T-cell (primary cell): ENCODE results near the gene TMEM98. TPM values are rescaled to one million over a fixed set of nuclear protein-coding genes. Genes with fewer than 3 reads are reported as not detected.

Source experiments
- ATAC-seq, 4 experiments: fragments of 200-7000 bp in 3 of 4; fragments of 150-1000 bp in 1 of 4; cut with Tn5 transposase; replicated peaks in 1 of 4; 1 replicate in 3 of 4; 2 replicates in 1 of 4; pipeline ENCODE4 v1.10.0; 2021; ENCODE audit warnings: moderate library complexity in 3 of 4, mild to moderate bottlenecking in 2 of 4, moderate number of reproducible peaks in 1 of 4
- CTCF ChIA-PET, 2 donors: fragments of 300-600 bp; sonication (Branson Sonifier 250); formaldehyde crosslinking; loops; one replicate each; lab custom pipeline; 2022; ENCODE audit warnings: antibody characterized with exemption in 2 of 2; lab: Charles Lee
- POLR2A ChIA-PET, 2 donors: fragments of 300-600 bp; sonication (Branson Sonifier 250); formaldehyde crosslinking; loops; one replicate each; lab custom pipeline; 2022; ENCODE audit warnings: antibody characterized with exemption in 2 of 2; lab: Charles Lee
- DNase-seq, 35 experiments: peaks; one replicate each; pipeline versions ENCODE4 v3.0.0 to v3.0.0-alpha.2; 2013 to 2023
- H3K27ac ChIP-seq: one replicate; pipeline ENCODE4 v1.5.1; 2013; ENCODE audit warnings: low read length
- H3K27me3 ChIP-seq, 2 experiments: replicated peaks in 1 of 2; 1 replicate in 1 of 2; 2 replicates in 1 of 2; pipeline versions ENCODE4 v1.6.1 to v1.7.0; 2013; ENCODE audit warnings: low read length in 1 of 2, mixed read lengths in 1 of 2; ENCODE audit not compliant: control insufficient read depth in 2 of 2, insufficient read depth in 2 of 2; ENCODE audit errors: extremely low read depth in 1 of 2
- H3K36me3 ChIP-seq, 2 donors: 1 replicate in 1 of 2; 2 replicates in 1 of 2; pipeline versions ENCODE4 v1.6.1 to v1.7.0; 2013; ENCODE audit warnings: low read length in 1 of 2; ENCODE audit not compliant: control insufficient read depth in 2 of 2, insufficient read depth in 1 of 2; ENCODE audit errors: extremely low read depth in 1 of 2
- H3K4me1 ChIP-seq, 2 experiments: 1 replicate in 1 of 2; 2 replicates in 1 of 2; pipeline versions ENCODE4 v1.6.1 to v1.7.0; 2013; ENCODE audit warnings: low read length in 2 of 2, mixed read lengths in 1 of 2; ENCODE audit not compliant: insufficient read depth in 2 of 2, control insufficient read depth in 1 of 2; ENCODE audit errors: extremely low read depth in 1 of 2
- H3K4me3 ChIP-seq, 2 donors: 1 replicate in 1 of 2; 2 replicates in 1 of 2; pipeline versions ENCODE4 v1.5.1 to v1.7.0; 2013; ENCODE audit warnings: mild to moderate bottlenecking in 2 of 2, low read length in 1 of 2, moderate library complexity in 1 of 2; ENCODE audit not compliant: control insufficient read depth in 1 of 2; ENCODE audit errors: extremely low read depth in 1 of 2
- H3K9me3 ChIP-seq: 2 replicates; pipeline ENCODE4 v1.7.0; 2013
- H3K27ac Mint-ChIP-seq, 2 donors: one replicate each; pipeline ENCODE4 v1.8.0; 2020 to 2021; ENCODE audit warnings: mild to moderate bottlenecking in 2 of 2, mixed read lengths in 2 of 2
- H3K27me3 Mint-ChIP-seq, 2 donors: one replicate each; pipeline ENCODE4 v1.8.0; 2021 to 2022; ENCODE audit warnings: mixed read lengths in 2 of 2
- H3K36me3 Mint-ChIP-seq: one replicate; pipeline ENCODE4 v1.8.0; 2021; ENCODE audit warnings: mixed read lengths
- H3K4me1 Mint-ChIP-seq, 3 donors: one replicate each; pipeline ENCODE4 v1.8.0; 2020 to 2022; ENCODE audit warnings: mixed read lengths in 3 of 3, mild to moderate bottlenecking in 1 of 3
- H3K4me3 Mint-ChIP-seq, 3 donors: one replicate each; pipeline ENCODE4 v1.8.0; 2020 to 2022; ENCODE audit warnings: mild to moderate bottlenecking in 3 of 3, mixed read lengths in 3 of 3, moderate library complexity in 3 of 3
- H3K9me3 Mint-ChIP-seq, 3 donors: one replicate each; pipeline ENCODE4 v1.8.0; 2020 to 2022; ENCODE audit warnings: mixed read lengths in 3 of 3
- WGBS: methylation state at CpG from one replicate; pipeline ENCODE4 v1.1.5; 2013; ENCODE audit warnings: missing lambda C conversion rate; ENCODE audit not compliant: insufficient coverage; 5-methylcytosine and 5-hydroxymethylcytosine counted together
- total RNA-seq, 35 experiments: library from RNA in 6 of 35; stranded (reverse) in 6 of 35; fragments of 120-200 nt in 1 of 35; gene quantifications; one replicate each; pipeline versions ENCODE4 v1.2.1 to v1.2.4 and lab custom pipeline; 2013 to 2026

TMEM98 gene
- total RNA-seq, 5 donors from 2014 or later (not counting 1 experiment from before 2014, with no cell fraction given) = 0.26 to 0.41 (median 0.36) TPM; not detected in 2

DNA sequence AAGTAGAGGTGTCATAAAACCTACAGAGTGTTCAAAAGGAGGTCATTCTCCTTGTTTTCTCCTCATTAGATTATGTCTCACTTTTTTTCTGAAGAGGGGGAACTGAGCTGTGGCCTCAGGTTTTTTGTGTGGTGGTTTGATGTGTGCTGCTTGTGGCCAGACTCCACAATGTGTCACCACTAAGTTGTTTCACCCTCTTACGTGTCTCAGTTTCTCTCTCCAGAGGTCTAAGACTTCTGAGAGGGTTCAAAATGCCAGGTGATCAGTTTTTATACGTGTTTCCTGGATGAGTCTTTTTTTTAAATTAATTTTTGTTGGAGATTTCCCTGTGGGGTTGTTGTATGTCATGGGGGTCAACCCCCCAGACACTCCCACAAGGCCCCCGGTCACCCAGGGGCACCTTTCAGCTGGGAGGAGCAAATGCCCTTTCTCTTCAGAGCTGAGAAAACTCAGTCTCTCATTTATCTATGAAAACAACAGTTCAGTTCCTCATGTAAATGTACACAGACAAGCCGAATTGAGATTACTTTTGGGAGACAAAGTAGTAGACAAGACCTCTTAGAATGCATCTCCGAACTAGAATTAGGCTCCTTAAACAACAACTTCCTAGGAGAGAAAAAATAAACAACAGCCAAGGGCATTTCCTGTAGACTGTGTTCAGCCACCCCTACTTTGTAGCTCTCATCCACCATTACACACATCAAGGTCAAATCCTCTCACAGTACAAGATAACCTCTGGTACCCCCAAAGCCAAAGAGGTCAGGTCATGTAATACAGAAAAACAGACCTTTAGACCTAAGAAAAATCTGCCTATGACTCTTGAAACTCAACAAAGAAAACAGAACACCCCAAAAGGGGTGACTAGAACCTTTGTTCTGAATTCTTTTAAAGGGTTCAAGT lies 23.9 kb upstream of the TMEM98 start:
- Mint-ChIP-seq H3K36me3 (no peaks in the 10 kb centered on the region), H3K4me3 (no peak overlapping the region), H3K27me3 (peaks cover 13% of the 10 kb centered on the region in 2 donors), H3K4me1 (peaks cover 0 to 8% (median 5%) of the 10 kb centered on the region in 3 donors), H3K27ac (peak overlapping the region in 1 of 2 donors; percentile 43), H3K9me3 (no peaks in the 10 kb centered on the region)
- H3K4me1 ChIP-seq = no peaks in the 10 kb centered on the region
- H3K9me3 ChIP-seq = no peaks in the 10 kb centered on the region
- no peak for DNase-seq
- no peaks in the 10 kb centered on the region for H3K36me3 ChIP-seq
- no peak overlapping the region for H3K4me3 ChIP-seq
- peak in 1 of 4 experiments; percentile 37 for ATAC-seq
- 100% methylated on average over 1 of the region's 5 CpGs for WGBS
- CTCF ChIA-PET = no interaction called here
- POLR2A ChIA-PET = interaction anchor here in 1 of 2 donors (0.6 kb wide), 1 partner anchor 28 kb away, joined by 3 read pairs; no protein-coding TSS in a partner anchor
- no peak overlapping the region for H3K27ac ChIP-seq
- H3K27me3 ChIP-seq = no peaks in the 10 kb centered on the region

DNA sequence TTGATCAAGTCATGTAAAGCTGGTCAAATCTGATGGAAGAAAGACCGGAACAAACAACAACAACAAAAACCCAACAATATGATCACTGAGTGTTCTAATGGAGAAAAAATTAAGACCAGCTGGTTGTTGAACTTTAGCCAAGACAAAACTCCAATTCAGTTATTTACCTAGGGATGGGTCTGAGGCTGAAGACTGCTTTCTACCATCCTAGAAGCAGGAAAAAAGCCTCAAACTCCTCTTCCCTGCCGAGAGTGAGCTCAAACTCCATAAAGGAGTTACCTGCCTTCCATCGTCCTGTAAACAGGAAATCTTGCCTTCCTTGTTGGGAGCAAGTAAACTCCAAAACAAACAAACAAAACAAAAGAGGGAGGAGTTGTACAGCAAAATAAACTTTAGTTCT lies 23.1 kb upstream of the TMEM98 start:
- Histone ChIP-seq H3K27me3 (no peaks in the 10 kb centered on the region), H3K4me3 (no peak overlapping the region), H3K9me3 (no peaks in the 10 kb centered on the region), H3K4me1 (no peaks in the 10 kb centered on the region), H3K27ac (no peak overlapping the region), H3K36me3 (no peaks in the 10 kb centered on the region)
- POLR2A ChIA-PET = no interaction called here
- Mint-ChIP-seq H3K4me1 (peaks cover 0 to 8% (median 5%) of the 10 kb centered on the region in 3 donors), H3K9me3 (no peaks in the 10 kb centered on the region), H3K27me3 (peaks cover 13% of the 10 kb centered on the region in 2 donors), H3K4me3 (no peak overlapping the region), H3K27ac (no peak overlapping the region), H3K36me3 (no peaks in the 10 kb centered on the region)
- no peak for ATAC-seq
- CTCF ChIA-PET = no interaction called here
- no CpG with 5 or more reads among the region's 3 CpGs for WGBS
- no peak for DNase-seq

DNA sequence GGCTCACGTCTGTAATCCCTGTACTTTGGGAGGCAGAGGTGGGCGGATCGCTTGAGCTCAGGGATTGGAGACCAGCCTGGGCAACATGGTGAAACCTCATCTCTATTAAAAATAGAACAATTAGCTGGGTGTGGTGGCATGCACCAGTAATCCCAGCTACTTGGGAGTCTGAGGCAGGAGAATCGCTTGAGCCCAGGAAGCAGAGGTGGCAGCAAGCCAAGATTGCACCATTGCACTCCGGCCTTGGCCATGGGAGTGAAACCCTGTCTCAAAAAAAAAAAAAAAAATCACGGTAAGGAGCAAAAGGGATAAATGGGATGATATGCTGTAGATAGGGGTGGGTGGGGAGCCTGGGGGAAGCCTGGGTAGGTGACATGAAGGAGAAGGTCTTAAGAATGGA lies 20.4 kb upstream of the TMEM98 start:
- DNase-seq (no peak), ATAC-seq (no peak)
- H3K4me1 Mint-ChIP-seq = peaks cover 0 to 8% (median 5%) of the 10 kb centered on the region in 3 donors
- no peaks in the 10 kb centered on the region for H3K36me3 Mint-ChIP-seq
- Histone ChIP-seq H3K9me3 (no peaks in the 10 kb centered on the region), H3K27me3 (no peaks in the 10 kb centered on the region), H3K27ac (no peak overlapping the region), H3K4me3 (no peak overlapping the region), H3K36me3 (no peaks in the 10 kb centered on the region), H3K4me1 (no peaks in the 10 kb centered on the region)
- POLR2A ChIA-PET = no interaction called here
- CTCF ChIA-PET = interaction anchor here in 1 of 2 donors (0.7 kb wide), 2 partner anchors 8 to 30 kb away, joined by 4 read pairs; no protein-coding TSS in a partner anchor
- H3K27ac Mint-ChIP-seq = no peak overlapping the region
- no peak overlapping the region for H3K4me3 Mint-ChIP-seq
- H3K27me3 Mint-ChIP-seq = peaks cover 13% of the 10 kb centered on the region in 2 donors
- WGBS = 76% methylated on average over 4 of the region's 6 CpGs
- H3K9me3 Mint-ChIP-seq = no peaks in the 10 kb centered on the region

DNA sequence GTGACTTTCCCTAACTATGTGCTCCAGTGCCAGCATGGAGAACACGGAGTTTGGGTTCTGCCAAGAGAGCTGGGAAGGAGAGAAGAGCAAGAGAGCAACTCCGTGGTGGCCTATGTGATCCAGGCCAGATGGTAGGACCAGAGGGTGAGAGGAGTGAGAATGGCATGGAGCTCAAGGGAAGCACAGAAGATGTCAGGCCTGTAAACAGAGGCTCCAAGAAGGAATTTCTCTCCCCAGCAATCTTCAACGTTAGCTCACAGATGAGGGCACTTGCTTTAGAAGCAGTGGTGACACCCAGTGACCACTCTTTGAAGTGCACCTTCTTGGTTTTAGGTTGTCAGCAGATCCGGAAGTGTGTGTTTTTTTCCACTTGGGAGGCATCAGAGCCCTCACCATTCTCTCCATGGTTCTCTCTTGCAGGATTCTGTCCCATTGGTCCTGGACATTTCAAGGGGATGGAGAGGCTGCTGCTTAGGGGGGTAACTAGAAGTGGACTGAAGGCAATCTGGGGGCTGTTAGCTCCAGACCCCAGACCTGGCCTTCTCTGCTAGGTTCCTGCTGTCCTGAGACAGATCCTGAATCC lies 18.1 kb upstream of the TMEM98 start:
- ChIA-PET POLR2A (no interaction called here), CTCF (interaction anchor here (0.6 to 2.0 kb wide), 6 partner anchors 14 to 127 kb away, joined by 4 to 15 read pairs (median 4); partner anchors contain the start of gene MYO1D (in 1 of the 2))
- Mint-ChIP-seq H3K9me3 (no peaks in the 10 kb centered on the region), H3K36me3 (no peaks in the 10 kb centered on the region), H3K4me3 (no peak overlapping the region), H3K27ac (no peak overlapping the region), H3K27me3 (peaks cover 6 to 12% of the 10 kb centered on the region in 2 donors), H3K4me1 (no peaks in the 10 kb centered on the region)
- ATAC-seq (peak in 2 of 4 experiments; percentile 40 to 59), DNase-seq (peak in 26 of 35 experiments; percentile 9 to 64 (median 29))
- Histone ChIP-seq H3K27ac (no peak overlapping the region), H3K36me3 (no peaks in the 10 kb centered on the region), H3K4me1 (no peaks in the 10 kb centered on the region), H3K27me3 (no peaks in the 10 kb centered on the region), H3K4me3 (no peak overlapping the region), H3K9me3 (no peaks in the 10 kb centered on the region)
- WGBS = 0% methylated on average over 1 of the region's 4 CpGs

DNA sequence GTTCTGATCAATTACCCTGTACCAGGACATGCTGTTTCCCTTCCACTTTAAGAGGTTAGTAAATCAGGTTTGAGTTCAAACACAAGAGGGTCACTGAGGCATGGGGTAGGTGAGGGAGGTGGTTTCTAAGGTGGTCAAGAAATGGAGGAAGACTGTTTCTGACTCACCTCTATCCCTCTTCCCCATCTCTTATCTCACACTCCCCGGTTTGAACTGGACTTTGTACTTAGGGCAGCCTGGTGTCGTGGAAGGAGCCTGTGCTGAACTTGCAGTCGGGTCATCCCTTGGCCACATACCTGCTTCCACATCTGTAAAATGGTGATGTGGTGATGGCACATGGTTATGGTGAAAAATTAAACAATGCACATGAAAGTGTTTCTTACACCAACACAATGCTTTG lies 17.2 kb upstream of the TMEM98 start:
- ATAC-seq (no peak), DNase-seq (no peak)
- Histone ChIP-seq H3K4me3 (no peak overlapping the region), H3K36me3 (no peaks in the 10 kb centered on the region), H3K27me3 (no peaks in the 10 kb centered on the region), H3K27ac (no peak overlapping the region), H3K4me1 (no peaks in the 10 kb centered on the region), H3K9me3 (no peaks in the 10 kb centered on the region)
- H3K9me3 Mint-ChIP-seq = no peaks in the 10 kb centered on the region
- H3K4me1 Mint-ChIP-seq = no peaks in the 10 kb centered on the region
- ChIA-PET CTCF (interaction anchor here in 1 of 2 donors (2.0 kb wide), 1 partner anchor 127 kb away, joined by 15 read pairs; no protein-coding TSS in a partner anchor), POLR2A (no interaction called here)
- no CpG with 5 or more reads among the region's 3 CpGs for WGBS
- no peak overlapping the region for H3K4me3 Mint-ChIP-seq
- H3K36me3 Mint-ChIP-seq = no peaks in the 10 kb centered on the region
- H3K27me3 Mint-ChIP-seq = peaks cover 2 to 10% of the 10 kb centered on the region in 2 donors
- no peak overlapping the region for H3K27ac Mint-ChIP-seq

DNA sequence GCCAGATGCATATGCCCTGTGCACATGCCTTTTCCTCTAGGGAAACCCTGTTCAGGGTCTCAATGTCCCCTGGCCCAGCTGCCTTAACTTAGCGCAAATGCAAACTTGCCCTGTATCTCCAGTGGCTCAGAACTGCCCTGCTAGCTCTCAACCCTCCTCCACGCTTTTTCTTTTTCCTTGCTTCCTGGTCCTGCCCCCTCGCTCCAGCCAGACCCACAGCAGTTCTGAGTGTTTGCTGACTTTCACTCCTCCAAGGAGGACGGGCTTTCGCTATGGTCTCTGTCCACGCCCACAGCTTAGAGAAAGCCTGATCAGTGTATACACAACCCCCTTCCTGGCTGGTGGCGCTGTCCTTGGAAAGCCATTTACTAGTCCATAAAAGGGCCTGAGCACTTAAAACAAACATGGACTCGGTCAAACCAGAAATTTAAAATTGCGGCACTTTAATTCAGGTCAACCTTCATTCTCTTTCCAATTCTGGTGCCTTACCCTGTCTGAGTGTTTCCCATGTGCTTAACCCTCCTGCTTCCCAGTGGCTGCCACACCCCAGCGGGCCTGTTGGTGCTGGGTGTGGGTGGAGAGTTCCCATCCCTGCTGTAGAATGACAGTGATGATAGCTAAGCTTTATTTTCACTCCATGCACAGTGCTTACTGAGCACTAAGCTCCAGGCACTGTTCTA lies 15.6 kb upstream of the TMEM98 start:
- Histone ChIP-seq H3K27me3 (no peaks in the 10 kb centered on the region), H3K4me1 (no peaks in the 10 kb centered on the region), H3K27ac (no peak overlapping the region), H3K36me3 (no peaks in the 10 kb centered on the region), H3K4me3 (no peak overlapping the region), H3K9me3 (no peaks in the 10 kb centered on the region)
- 84% methylated on average over 8 of the region's 10 CpGs for WGBS
- ChIA-PET CTCF (interaction anchor here (0.6 to 1.0 kb wide), 2 partner anchors 80 to 129 kb away, joined by 3 to 4 read pairs; no protein-coding TSS in a partner anchor), POLR2A (no interaction called here)
- no peaks in the 10 kb centered on the region for H3K4me1 Mint-ChIP-seq
- ATAC-seq (no peak), DNase-seq (no peak)
- H3K9me3 Mint-ChIP-seq = no peaks in the 10 kb centered on the region
- no peaks in the 10 kb centered on the region for H3K36me3 Mint-ChIP-seq
- H3K4me3 Mint-ChIP-seq = no peak overlapping the region
- H3K27me3 Mint-ChIP-seq = peaks cover 0 to 10% of the 10 kb centered on the region in 2 donors
- no peak overlapping the region for H3K27ac Mint-ChIP-seq
